Right cardiac atrium (tissue), 5 donors: ENCODE results near the gene WWOX. TPM values are rescaled to one million over a fixed set of nuclear protein-coding genes. Genes with fewer than 3 reads are reported as not detected.

ENCODE experiments used
- ATAC-seq, 2 donors: fragments of 200-7000 bp; cut with Tn5 transposase; one replicate each; pipeline versions ENCODE4 v1.8.0 to v1.9.1; 2020; ENCODE audit warnings: moderate library complexity in 2 of 2, mild to moderate bottlenecking in 1 of 2
- DNase-seq, 3 donors: peaks; one replicate each; pipeline ENCODE4 v3.0.0-alpha.2; 2020
- H3K27ac ChIP-seq: one replicate; pipeline ENCODE4 v1.5.1; 2013; ENCODE audit warnings: mild to moderate bottlenecking, low read length, control low read depth, moderate library complexity
- H3K27me3 ChIP-seq: one replicate; pipeline ENCODE4 v1.6.1; 2013; ENCODE audit not compliant: control insufficient read depth, insufficient read depth
- H3K4me1 ChIP-seq: one replicate; pipeline ENCODE4 v1.6.1; 2013; ENCODE audit warnings: low read length; ENCODE audit not compliant: control insufficient read depth, insufficient read depth
- H3K4me3 ChIP-seq: one replicate; pipeline ENCODE4 v1.5.1; 2013; ENCODE audit warnings: low read length, control low read depth
- H3K9me3 ChIP-seq: one replicate; pipeline ENCODE4 v1.6.1; 2013; ENCODE audit warnings: low read length; ENCODE audit not compliant: control insufficient read depth
- WGBS: extraction: QIAGEN DNeasy Blood & Tissue Kit; methylation state at CpG from one replicate; pipeline ENCODE4 v1.1.7; 2013; 5-methylcytosine and 5-hydroxymethylcytosine counted together
- intact Hi-C, 4 donors: fragments of 100-400 bp; cut with DNase I; formaldehyde crosslinking; loops; one replicate each; pipeline versions ENCODE4 v1.11.0 to v1.14.0; 2022 to 2023
- polyA plus RNA-seq: library from polyadenylated mRNA; stranded (reverse); fragments of 200-250 nt; gene quantifications from one replicate; pipeline ENCODE4 v1.2.3, GENCODE V29; 2013
- total RNA-seq, 4 donors: library from RNA; stranded (reverse); fragmentation: NEBNext Ultra II Directional; extraction: Animal tissue kit (Norgen Biotek cat#: 25700); gene quantifications; one replicate each; pipeline ENCODE4 v1.2.1, GENCODE V29; 2021
- donor health status: healthy with polysubstance abuse.
- donor health status: DM: no; HTN: yes; CAD: no.
- donor health status: DM: no; HTN: no; CAD: no.
- donor health status: DM: no; HTN: yes; CAD: no; lungs with severe emphysema.
- donor health status: DM: yes; HTN: yes; CAD: no.

WWOX gene
- total and polyA plus RNA-seq, 5 donors, result 6.0 to 14.9 (median 13.1) TPM

GRCh38 chr16:78438632-78439031, 339.2 kb downstream of the WWOX start:
- H3K9me3 ChIP-seq, result no peaks in the 10 kb centered on the region
- WGBS, result 92% methylated on average over 13 of the region's 13 CpGs
- no peak for ATAC-seq
- no peak for DNase-seq
- no peaks in the 10 kb centered on the region for H3K27me3 ChIP-seq
- no peak overlapping the region for H3K4me3 ChIP-seq
- intact Hi-C loops, result loop anchor here in 1 of 4 donors (10.0 kb wide), 1 partner anchor 194 kb away; no protein-coding TSS in a partner anchor
- no peak overlapping the region for H3K27ac ChIP-seq
- H3K4me1 ChIP-seq, result no peaks in the 10 kb centered on the region

DNA sequence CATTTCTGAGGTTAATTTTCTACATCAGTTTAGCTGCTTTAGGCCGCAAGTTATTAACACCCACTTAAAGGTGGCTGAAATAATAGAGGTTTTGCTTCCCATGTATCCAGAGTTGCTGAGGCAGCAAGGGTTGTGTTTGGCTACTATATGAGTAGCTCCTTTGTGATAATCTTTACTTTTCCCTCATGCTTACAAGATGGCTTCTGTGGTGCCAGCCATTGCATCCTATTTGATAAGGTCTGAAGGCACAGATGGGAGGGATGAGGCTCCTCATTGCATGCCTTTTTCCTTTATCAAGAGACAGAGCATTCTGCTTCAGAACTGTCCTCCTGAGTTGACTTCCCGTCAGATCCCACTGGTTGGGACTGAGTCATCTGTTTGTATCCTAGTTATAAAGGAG, 340.2 kb downstream of the WWOX start:
- Histone ChIP-seq H3K27me3 (no peaks in the 10 kb centered on the region), H3K4me1 (no peaks in the 10 kb centered on the region), H3K9me3 (no peaks in the 10 kb centered on the region), H3K27ac (no peak overlapping the region), H3K4me3 (no peak overlapping the region)
- ATAC-seq (no peak), DNase-seq (no peak)
- intact Hi-C loops, result loop anchor here in 1 of 4 donors (10.0 kb wide), 1 partner anchor 195 kb away; no protein-coding TSS in a partner anchor
- WGBS, result 95% methylated on average over 2 of the region's 2 CpGs

- no peaks in the 10 kb centered on the region for H3K27me3 ChIP-seq
- 97% methylated on average over 5 of the region's 5 CpGs for WGBS
- no peak for ATAC-seq
- H3K27ac ChIP-seq, result no peak overlapping the region
- DNase-seq, result no peak
- intact Hi-C loops, result no loop called here
- no peaks in the 10 kb centered on the region for H3K4me1 ChIP-seq
- no peaks in the 10 kb centered on the region for H3K9me3 ChIP-seq
- no peak overlapping the region for H3K4me3 ChIP-seq
These were observed 341.8 kb downstream of the WWOX start for GRCh38 chr16:78441298-78441697.

DNA sequence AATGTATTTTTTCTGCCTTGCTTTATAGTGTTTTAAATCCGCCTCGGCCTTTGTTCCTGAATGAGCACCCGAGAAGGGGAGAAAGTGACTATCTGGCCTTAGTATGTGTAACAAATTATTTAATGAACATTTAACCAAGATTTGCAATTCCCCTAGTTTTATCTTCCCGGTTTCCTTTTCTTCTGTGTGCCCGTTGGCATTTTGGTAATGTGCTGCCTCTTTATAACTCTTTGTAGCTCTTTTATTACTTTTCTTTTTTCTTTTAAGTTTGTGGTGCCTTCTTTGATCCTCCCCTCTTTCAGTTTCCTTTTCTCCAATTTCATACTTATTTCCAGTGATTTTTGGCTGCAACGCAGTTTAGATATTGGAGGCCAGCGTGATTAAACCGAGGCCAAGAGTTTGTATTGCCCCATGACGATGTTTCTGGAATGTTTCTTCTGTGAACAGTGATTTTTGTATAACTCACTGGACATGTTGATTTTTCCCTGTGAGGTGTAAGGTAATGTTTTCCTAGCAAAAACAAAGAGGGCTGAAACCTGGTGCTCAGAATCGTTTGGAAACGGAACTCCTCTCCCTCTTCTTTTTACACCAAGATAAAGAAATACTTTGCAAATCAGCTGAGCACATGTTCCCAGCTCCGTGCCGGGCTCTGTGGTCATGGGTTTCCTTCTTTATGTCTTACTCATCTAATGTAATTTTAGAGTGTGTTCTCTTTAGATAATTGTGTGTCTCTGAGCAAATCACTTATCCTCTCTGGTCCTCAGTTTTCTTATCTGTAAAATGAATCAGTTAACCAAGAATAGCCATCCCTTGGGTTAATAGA, 344.3 kb downstream of the WWOX start:
- DNase-seq (peak in 2 of 3 donors; percentile 30 to 52), ATAC-seq (peak; percentile 52 to 90)
- Histone ChIP-seq H3K4me3 (peak overlapping the region; percentile 18), H3K4me1 (no peaks in the 10 kb centered on the region), H3K27ac (no peak overlapping the region), H3K9me3 (no peaks in the 10 kb centered on the region), H3K27me3 (no peaks in the 10 kb centered on the region)
- intact Hi-C loops, result no loop called here
- 51% methylated on average over 13 of the region's 13 CpGs for WGBS

- H3K4me3 ChIP-seq, result no peak overlapping the region
- WGBS, result 94% methylated on average over 5 of the region's 5 CpGs
- H3K27ac ChIP-seq, result no peak overlapping the region
- ATAC-seq (no peak), DNase-seq (no peak)
- H3K4me1 ChIP-seq, result no peaks in the 10 kb centered on the region
- no peaks in the 10 kb centered on the region for H3K27me3 ChIP-seq
- intact Hi-C loops, result no loop called here
- H3K9me3 ChIP-seq, result no peaks in the 10 kb centered on the region
These were observed 346.4 kb downstream of the WWOX start for GRCh38 chr16:78445818-78446217.

GRCh38 chr16:78446486-78446885, 347.0 kb downstream of the WWOX start:
- H3K4me1 ChIP-seq, result no peaks in the 10 kb centered on the region

DNA sequence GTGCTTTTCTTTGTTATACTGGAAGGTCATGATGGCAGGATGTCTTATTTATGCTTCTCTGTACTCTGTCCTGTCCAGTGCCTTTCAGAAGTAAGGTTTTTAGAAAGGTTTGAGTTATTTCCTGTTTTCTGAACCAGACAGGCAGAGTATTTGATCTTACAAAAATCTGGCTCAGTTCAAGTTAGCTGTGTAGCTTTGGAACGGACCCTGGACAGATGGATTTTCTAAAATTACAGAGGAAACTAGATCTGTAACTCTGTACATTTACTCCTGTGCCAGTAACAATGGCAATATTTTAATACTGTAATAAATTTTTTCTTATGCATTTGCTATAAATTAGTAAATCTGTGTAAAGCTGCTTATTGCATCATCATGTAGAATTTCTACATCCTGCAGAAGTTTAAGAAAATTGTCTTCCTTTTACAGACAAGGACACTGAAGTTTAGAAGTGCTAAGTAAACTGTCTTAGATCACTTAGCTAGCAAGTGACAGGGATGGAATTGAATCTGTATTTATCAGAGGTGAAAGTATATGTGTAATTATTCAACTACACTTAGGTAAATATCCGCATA, 347.6 kb downstream of the WWOX start:
- Histone ChIP-seq H3K27me3 (no peaks in the 10 kb centered on the region), H3K4me1 (no peaks in the 10 kb centered on the region), H3K9me3 (no peaks in the 10 kb centered on the region), H3K27ac (no peak overlapping the region), H3K4me3 (no peak overlapping the region)
- 75% methylated on average over 2 of the region's 2 CpGs for WGBS
- DNase-seq (no peak), ATAC-seq (no peak)
- intact Hi-C loops, result no loop called here

More at GRCh38 chr16:78446486-78446885, 347.0 kb downstream of the WWOX start:
- no peaks in the 10 kb centered on the region for H3K27me3 ChIP-seq
- DNase-seq (no peak), ATAC-seq (no peak)
- H3K4me3 ChIP-seq, result no peak overlapping the region
- no peaks in the 10 kb centered on the region for H3K9me3 ChIP-seq
- no peak overlapping the region for H3K27ac ChIP-seq
- intact Hi-C loops, result no loop called here
- WGBS, result 95% methylated on average over 5 of the region's 5 CpGs

- no peaks in the 10 kb centered on the region for H3K4me1 ChIP-seq
- WGBS, result 91% methylated on average over 6 of the region's 6 CpGs
These were observed 349.3 kb downstream of the WWOX start for GRCh38 chr16:78448658-78449271.

GRCh38 chr16:78450255-78450654, 350.8 kb downstream of the WWOX start:
- no peak overlapping the region for H3K4me3 ChIP-seq
- no peaks in the 10 kb centered on the region for H3K27me3 ChIP-seq
- 58% methylated on average over 2 of the region's 2 CpGs for WGBS
- no peaks in the 10 kb centered on the region for H3K9me3 ChIP-seq
- no peak overlapping the region for H3K27ac ChIP-seq
- no peaks in the 10 kb centered on the region for H3K4me1 ChIP-seq
- no peak for ATAC-seq
- DNase-seq, result no peak
- intact Hi-C loops, result no loop called here

More at GRCh38 chr16:78448658-78449271, 349.3 kb downstream of the WWOX start:
- Histone ChIP-seq H3K27ac (no peak overlapping the region), H3K4me3 (no peak overlapping the region), H3K27me3 (no peaks in the 10 kb centered on the region), H3K9me3 (no peaks in the 10 kb centered on the region)
- no peak for ATAC-seq
- intact Hi-C loops, result no loop called here
- no peak for DNase-seq

DNA sequence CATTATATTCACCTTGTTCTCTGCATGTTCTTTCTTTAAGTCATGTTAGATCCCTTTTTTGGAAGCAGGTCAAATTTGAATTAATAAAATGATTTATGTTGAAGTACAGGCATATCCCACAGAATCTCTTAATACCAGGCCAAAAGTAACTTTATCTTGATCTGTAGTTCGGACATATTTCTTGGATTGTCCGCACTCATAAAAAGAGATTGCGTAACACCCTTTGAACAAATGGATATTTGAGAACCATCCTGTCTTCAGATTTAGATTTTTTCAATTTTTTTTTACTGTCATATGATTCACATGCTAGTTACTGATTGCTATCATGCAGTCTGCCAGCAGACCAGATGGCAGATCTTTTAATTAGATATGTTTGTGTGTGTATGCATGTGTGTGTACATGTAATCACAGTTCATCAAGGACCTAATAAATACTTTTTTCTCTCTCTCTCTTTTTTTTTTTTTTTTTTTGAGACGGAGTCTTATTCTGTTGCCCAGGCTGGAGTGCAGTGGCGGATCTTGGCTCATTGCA, 352.6 kb downstream of the WWOX start:
- Histone ChIP-seq H3K9me3 (no peaks in the 10 kb centered on the region), H3K4me3 (no peak overlapping the region), H3K27ac (no peak overlapping the region), H3K27me3 (no peaks in the 10 kb centered on the region), H3K4me1 (peaks cover 3% of the 10 kb centered on the region)
- ATAC-seq, result no peak
- no peak for DNase-seq
- intact Hi-C loops, result no loop called here
- WGBS, result 96% methylated on average over 5 of the region's 5 CpGs

DNA sequence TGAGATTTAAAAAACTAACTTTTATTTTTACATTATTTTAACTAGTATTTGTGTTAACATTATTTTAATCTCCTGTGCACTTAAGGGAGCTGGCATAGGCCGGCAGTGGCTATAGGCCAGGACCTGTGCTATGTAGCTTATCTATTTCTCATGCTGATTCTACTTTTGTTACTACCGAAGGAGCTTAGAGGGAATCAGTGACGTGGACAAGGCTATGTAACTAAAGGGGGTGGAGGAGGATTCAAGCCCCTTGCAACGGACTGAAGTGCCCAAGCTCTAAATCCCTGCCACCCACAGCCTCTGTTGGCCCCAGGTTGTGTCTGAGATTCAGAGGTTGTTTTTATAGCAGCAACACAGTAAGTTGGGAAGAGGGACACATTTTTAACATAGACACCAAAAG, 356.4 kb downstream of the WWOX start:
- no peaks in the 10 kb centered on the region for H3K9me3 ChIP-seq
- intact Hi-C loops, result no loop called here
- no peak overlapping the region for H3K4me3 ChIP-seq
- ATAC-seq (no peak), DNase-seq (no peak)
- H3K27ac ChIP-seq, result no peak overlapping the region
- WGBS, result 44% methylated on average over 4 of the region's 4 CpGs
- H3K4me1 ChIP-seq, result peaks cover 3% of the 10 kb centered on the region
- no peaks in the 10 kb centered on the region for H3K27me3 ChIP-seq
